ENCODE data around the gene CDK5R1.
A peak's percentile ranks its signal among the peaks of the same experiment; 100 is the strongest.
"Not testable (repeated sequence)": the region's sequence is repeated elsewhere in the genome, so short reads cannot be mapped to it uniquely, and the experiment has no call there.

CDK5R1 gene

DNA sequence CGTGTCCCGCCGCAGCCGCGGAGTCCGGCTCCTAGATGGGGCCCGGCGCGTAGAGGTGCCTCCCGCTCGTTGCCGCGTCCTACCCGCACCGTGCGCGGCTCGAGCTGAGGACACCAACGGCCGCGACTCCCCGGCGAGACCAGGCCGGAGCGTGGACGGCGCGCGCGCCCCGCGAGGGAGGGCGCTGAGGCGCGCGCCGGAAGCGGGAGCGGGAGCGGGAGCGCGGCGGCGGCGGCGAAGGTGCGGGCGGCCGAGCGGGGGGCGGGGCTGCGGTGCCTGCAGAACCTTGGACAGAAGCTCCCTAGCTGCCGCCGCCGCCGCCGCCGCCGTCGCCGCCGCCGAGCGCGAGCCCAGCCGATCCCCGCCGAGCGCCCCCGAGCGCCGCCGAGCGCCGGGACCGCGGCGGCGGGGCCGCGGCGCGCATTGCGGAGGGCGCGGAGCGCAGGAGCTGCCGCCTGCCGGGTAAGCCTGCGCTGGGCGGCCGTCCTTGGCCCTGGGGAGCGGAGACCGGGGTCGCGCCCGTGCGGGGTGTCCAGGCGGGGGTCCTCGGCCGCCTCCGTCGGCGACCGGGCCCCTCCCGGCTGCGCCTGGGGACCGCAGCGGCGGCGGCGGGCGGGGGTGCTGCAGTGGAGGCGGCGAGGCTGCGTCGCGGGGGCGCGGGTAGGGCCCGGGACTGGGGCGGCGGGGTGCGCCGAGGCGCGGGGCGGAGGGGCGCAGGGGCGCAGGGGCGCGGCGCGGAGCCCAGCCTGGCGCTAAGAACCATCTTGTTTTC lies at the start of gene CDK5R1:
Gene CDK5R1 (plus strand): TSS at position 293 of the 772 bp plus-strand sequence. CDS start 628 bp downstream, outside the sequence.
- DNase-seq = peak; percentile 22 to 45

DNA sequence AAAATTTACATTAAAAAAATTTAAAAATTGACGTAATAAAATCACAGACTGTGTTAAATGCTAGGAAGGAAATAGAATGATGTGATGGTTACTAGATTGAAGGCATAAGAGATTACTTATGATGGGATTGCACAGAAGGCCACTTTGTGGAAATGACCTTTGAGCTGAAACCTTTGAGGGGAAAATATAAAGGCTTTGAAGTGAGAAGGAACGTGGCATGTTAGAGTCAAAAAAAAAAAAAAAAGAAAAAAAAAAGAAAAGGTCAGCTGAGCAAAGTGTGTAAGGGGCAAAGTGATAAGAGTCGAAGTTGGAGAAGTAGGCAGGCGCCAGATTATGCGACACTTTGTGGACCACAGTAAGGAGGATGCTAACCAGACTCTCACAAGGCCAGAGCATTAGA lies 46.1 kb upstream of the CDK5R1 start:
- DNase-seq = no peak

DNA sequence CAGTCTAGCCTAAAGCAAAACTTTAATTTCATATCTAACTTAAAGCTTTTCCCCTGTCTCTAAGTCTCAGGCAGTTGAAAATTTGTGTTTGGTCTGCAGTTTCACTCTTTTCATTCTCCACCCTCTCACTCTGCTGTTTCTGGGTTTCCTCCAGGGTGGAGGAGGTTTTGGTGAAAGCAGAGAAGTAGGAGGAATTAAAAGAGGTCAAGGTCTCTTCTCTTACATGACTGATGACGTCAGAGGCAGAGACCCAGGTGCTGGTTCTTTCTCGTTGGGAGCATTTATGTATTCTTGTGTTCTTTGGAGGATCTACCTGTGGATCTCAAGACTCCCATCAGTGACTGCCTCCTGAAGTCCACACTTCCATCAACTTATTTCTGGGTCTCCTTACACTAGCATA lies 44.9 kb upstream of the CDK5R1 start:
- no peak for DNase-seq

DNA sequence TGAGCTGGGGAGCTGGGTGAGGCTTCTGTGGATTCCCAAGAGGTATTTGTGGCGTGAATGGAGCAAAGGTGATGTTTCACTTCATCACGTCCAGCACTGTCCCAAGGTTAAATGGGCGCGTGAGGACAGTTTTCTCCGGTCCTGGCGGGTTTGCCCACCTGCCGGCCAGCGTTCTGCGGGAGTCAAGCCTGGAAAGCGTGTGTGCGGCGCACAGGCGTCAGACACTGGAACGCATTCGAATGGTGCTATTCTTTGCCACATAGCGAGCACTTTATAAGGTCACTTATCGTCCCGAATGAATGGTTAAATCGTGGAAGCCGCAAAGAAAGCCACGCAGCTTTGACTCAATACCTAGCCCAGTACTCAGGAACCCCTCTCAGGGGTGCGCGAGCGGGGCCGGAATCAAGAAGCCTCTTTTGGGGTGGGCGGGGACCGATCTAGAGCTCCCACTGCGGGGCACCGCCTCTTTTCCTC lies 42.9 kb upstream of the CDK5R1 start:
- DNase-seq = no peak

DNA sequence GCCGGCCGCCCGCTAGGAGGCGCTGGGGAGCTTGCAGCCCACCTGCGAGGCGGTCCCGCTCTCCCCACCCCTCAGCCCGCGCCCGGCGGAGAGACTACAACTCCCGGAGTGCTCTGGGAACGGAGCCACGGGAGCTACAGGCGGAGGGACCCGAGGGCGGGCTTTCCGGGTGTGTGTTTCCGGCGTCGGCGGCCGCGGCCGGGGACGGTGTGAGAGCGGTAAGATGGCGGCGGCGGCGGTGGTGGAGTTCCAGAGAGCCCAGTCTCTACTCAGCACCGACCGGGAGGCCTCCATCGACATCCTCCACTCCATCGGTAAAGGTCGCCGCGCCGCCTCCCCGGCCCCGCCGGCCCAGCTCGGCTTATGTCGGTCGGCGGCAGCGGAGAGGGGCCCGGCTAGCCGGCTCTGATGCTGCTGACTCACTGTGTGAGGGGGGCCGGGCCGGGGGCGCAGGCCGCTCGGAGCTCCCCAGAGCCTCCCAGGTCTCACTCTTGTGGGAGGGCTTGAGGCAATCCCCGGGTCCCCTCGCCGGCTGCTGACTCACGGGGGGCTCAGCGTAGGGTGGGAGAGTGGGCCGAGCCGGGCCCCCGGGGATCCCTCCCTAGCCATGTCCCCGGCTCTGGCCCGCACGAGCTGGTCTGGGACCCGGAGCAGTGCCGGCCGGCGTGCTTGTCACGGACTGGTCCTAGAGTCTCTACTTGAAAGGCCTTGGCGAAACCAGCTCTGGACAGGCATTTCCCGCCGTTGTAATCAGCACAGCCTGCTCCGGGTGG lies 42.3 kb upstream of the CDK5R1 start, which contains the start of gene PSMD11:
Gene PSMD11 (plus strand): TSS at position 210 of the 773 bp plus-strand sequence. CDS start 14 bp downstream, at position 224.
- DNase-seq = peak; percentile 96 to 97

DNA sequence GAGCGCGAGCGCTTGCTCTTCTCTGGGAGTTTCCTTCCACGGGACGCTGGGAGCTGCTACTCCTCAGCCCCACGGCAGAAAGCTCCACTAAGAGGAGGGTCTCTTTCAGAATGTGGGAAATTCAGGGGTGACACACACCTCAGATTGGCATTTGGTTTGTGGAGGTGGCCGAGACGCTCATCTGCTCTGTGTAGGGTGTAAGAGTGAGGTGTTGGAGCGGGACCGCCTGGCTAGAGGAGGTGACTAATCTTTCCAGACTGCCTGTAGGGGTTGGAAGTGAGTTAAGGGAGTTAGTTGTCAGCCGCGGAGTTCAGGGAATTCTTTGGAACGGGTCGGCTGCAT lies 41.7 kb upstream of the CDK5R1 start:
- DNase-seq = peak; percentile 60 to 83

DNA sequence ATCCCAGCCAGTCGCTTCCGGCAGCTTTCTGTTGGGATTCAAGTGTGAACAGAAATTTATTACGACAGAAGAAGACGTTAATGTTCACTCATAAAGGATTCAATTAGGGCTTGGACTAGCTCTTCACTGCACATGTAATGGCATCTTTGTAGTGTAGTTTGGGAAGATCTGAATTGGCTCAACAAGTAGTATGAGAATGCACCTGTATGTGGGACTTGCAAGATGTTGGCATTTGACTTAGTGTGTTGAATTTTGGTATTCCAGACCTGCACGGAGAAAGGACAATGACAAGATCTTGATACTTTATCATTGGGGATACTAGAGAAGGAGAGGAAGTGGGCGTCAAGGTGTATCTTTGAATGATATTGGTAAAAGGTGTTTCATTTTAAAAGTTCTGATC lies 41.3 kb upstream of the CDK5R1 start:
- DNase-seq = no peak

DNA sequence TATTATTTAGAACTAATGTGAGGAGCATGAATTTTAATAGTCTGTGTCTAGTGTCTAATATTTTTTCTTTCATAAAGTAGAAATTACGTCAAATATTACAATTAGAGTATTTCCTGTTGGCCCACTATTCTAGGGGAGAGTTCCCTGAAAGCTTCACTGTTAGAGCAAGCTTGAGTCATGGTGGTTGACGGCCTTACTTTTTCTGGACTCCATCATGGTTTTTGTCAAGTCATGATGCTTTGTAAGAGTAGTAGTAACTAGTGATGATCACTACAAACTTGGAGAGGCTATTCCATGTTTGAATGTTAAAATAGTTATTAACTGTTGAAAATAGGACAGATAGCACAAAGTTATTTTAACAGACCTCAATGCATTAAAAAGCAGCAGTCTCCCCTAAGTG lies 40.8 kb upstream of the CDK5R1 start:
- DNase-seq = peak; percentile 59 to 66

DNA sequence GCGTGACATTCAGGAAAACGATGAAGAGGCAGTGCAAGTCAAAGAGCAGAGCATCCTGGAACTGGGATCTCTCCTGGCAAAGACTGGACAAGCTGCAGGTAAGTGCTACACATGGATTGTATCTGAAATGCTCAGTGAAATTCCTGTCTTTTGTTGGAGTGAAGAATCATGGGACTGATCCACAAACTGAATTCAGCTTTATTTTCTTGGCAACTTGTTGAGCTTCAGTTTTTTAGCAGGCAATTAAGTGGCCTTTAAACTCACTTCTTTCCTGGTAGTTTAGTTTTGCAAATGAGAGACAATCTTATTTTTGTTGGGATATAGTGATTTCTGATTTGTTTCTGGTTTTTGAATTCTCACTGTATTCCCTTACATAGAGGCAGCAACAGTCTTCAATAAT lies 39.8 kb upstream of the CDK5R1 start:
- no peak for DNase-seq

DNA sequence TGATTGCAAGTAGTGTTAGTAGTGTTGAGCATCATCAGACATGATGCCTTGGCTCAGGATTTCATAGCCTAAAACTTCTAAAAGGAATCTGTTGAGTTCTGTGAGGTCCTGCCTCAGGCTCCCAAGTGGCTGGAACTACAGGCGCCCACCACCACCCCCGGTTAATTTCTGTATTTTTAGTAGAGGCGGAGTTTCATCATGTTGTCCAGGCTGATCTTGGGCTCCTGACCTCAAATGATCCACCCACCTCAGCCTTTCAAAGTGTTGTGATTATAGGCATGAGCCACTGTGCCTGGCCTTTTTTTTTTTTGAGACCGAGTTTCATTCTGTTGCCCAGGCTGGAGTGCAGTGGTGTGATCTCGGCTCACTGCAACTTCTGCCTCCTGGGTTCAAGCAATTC lies 36.8 kb upstream of the CDK5R1 start:
- DNase-seq = no peak

DNA sequence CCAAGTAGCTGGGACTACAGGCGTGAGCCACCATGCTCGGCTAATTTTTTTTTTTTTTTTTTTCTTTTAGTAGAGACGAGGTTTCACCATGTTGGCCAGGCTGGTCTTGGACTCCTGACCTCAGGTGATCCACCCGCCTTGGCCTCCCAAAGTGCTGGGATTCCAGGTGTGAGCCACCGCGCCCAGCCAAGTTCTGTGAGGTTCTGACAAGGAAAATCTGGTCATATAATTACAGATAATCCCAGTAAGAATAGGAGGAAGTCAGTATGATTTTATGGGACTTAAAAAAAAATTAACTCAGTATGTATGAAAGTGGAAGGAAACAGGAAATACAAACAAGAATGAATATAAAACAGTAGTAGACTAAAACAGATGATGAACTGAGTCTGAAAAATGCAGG lies 36.4 kb upstream of the CDK5R1 start:
- DNase-seq = not testable (repeated sequence)

DNA sequence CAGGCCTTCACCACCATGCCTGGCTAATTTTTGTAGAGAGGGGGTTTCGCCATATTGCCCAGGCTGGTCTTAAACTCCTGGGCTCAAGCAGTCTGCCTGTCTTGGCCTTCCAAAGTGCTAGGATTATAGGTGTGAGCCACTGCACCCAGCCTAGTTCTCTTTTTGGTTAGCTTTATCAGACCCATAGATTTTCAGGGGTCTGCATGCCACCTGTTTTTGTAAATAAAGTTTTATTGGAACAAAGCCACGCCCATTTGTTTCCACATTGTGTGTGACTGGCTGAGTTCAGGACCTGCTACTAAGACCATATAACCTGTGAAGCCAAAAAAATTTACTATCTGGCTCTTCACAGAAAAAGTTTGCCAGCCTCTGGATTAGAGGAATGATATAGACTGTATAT lies 34.9 kb upstream of the CDK5R1 start:
- DNase-seq = no peak

DNA sequence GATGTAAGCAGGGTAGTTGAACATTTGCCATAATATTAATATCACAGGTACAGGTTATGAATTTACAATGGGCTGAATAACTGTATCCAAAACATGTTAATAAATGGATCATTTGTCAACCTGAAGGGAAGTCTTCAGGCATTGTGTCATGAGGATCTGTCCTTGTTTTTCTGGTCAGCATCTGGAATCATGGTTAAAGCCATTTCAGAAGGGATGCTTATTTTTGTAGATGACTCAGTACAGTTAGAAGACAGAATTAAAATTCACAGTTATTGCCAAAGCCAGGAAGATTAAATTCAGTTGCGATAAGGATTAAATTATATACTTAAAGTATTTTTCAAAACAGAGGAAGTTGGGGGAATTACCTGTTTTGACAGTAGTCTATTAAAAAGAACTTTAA lies 34.5 kb upstream of the CDK5R1 start:
- DNase-seq = no peak

DNA sequence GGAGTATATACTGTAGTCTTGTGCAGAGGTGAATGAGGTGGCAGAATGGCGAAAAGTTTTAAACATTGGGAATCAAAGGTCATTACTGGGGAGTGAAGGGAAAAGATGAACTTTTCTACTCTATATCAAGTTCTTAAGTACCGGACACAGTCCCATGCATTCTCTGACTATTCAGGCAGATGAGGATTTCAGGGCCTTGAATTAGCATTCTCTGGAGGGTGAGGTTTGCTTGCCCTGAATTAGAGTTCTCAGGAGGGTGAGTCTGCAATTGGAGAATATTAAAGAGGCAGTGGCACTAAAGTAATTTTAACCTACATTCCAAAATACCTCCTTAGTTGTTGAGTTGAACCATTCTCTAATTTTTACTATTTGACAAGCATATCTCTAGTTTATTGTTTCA lies 33.4 kb upstream of the CDK5R1 start:
- DNase-seq = no peak

DNA sequence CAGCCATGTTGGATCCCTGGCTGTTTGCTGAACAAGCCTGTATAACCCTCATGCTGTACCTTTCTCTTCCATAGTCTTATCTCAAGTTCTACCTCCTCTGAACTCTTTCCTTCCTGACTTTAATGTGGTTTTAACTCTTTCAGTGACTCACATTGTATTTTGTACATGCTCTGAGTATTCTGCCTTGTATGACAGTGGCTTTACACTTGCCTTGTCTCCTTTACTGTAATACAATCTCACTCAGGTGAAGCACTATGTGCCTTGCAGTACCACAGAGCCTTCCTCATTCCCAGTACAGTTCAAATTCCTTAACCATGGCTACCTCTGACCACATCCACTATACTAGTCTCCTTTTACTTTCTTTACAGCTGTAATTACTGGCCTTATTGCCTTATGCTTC lies 28.4 kb upstream of the CDK5R1 start:
- DNase-seq = no peak

DNA sequence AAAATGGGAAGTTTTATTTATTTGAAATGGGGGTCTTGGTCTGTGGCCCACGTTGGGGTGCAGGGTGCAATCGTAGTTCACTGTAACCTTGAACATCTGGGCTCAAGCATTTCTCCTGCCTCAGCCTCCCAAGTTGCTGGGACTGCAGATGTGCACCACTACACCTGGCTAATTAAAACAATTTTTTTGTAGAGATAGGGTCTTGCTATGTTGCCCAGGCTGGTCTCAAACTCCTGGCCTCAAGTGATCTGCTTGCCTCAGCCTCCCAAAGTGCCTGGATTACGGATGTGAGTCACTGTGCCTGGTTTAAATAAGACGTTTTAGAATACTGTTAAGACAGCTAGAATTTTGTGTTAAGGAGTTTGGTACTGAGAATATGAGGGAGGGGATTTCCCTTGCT lies 26.7 kb upstream of the CDK5R1 start:
- no peak for DNase-seq

DNA sequence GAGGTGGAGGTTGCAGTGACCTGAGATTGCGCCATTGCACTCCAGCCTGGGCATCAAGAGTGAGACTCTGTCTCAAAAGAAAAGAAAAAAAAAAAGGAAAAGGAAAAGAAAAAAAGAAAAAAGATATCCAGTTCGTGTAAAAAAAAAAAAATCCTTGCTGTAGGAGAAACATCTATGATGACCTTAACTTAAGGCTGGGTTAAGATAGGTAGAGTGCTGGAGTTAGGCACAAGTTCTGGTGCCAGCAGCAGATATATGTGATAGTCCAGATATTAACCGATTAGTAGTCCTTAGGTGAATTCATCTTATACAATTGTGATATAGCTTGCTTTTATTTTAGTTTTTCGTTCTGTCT lies 25.3 kb upstream of the CDK5R1 start:
- DNase-seq = no peak

DNA sequence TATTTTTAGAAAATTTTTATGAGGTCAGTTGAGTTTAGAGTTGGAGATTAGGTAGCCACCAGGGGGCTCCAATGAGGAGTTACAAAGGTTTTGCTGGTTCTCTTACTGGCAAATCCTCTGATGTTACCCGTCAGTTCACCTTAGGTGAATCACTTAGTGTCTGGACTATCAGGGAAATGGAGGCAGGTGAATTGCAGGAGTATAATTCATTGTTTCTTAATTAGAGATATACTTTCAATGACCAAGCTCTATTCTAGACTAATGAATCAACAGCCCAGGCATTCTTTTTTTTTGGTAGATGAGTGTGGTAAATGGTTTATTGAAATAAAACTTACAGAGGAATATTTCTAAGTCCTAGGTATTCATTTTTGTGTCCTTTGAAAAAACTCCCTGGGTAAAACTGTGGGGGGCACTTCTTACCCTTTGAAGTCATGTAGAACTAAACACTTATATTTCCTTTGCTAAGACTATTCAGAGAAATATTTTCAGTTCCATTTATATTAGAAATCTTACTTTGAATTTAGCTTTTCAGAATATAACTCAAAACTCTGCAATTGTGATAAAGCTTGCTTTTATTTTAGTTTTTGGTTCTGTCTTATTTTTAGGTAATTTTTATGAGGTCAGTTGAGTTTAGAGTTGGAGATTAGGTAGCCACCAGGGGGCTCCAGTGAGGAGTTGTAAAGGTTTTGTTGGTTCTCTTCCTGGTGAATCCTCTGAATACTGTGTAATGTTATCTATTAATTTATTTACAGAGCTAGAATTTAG lies 24.8 kb upstream of the CDK5R1 start:
- peak; percentile 33 to 84 for DNase-seq

DNA sequence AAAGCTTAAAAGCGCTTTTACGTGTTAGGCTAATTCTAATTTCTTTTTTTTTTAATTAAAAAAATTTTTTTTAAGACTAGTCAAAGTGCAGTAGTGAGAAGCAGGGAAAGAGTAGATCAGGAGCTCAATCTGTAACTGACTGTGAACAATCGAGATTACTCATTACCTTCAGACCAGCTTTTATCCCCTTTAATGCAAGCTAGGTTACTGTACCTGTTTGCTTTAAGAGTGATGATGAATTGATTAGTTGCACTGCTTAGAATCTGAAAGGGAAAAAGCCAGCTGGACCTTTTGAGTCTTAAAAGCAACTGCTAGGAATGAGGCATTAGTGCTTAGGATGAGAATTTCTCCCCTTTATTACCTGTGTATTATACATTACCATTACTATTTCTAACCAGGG lies 23.5 kb upstream of the CDK5R1 start:
- DNase-seq = no peak

DNA sequence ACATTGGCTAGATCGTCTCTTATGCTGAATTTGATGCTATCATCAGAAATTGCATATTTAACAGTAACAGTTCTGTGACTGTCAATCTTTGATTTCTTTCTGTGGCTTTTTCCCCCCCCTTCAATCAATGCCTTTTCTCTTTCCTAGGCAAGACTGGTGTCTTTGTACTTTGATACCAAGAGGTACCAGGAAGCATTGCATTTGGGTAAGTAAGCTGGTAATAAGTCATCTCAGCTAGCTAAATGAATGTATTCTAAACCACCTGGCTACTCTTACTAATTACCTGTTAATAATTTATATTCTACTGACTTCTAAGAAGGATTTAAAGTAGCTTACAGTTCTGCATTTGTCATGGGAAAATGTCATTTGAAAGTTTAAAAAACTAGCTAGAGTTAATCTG lies 22.4 kb upstream of the CDK5R1 start:
- no peak for DNase-seq

DNA sequence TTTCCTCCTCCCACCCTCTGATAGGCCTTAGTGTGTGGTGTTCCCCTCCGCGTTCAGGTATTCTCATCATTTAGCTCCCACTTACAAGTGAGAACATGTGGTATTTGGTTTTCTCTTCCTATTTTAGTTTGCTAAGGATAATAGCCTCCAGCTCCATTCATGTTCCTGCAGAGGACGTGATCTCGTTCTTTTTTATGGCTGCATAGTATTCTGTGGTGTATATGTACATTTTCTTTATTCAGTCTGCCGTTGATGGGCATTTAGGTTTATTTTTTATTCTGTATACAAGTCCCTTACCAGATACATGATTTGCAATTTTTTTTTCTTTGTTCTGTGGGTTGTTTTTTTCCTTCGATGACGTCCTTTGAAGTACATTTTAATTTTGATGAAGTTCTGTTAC lies 18.8 kb upstream of the CDK5R1 start:
- DNase-seq = no peak

DNA sequence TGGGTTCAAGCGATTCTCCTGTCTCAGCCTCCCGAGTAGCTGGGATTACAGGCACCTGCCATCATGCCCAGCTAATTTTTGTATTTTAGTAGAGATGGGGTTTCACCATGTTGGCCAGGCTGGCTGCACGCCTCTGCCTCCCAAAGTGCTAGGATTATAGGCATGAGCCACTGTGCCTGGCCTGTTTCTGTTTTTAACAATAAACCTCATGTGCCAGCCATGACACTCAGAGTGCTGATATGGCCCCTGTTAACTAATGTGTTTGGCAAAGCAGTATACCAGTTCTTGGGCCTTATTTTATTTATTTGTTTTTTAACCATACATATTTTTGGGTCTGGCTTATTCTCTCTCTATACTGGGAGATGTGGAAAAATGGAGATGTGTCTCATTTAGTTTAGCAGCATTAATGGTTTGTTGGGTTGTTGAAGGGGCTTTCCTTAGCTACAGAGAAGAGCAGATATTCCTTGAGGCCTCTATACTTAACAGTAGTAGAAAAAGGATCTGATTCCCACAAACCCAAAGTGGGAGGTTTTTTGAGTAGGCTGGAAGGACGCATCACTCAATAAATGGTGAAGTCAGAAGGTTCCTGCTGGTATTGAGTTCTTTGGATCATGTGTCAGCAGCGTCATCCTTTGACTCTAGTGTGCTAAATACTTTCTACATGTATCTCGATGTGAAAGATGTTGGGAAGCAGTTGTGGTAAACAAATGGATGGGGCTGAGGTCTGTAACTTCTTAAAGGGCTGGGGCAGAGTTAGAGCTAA lies 16.2 kb upstream of the CDK5R1 start:
- peak; percentile 26 to 76 for DNase-seq

DNA sequence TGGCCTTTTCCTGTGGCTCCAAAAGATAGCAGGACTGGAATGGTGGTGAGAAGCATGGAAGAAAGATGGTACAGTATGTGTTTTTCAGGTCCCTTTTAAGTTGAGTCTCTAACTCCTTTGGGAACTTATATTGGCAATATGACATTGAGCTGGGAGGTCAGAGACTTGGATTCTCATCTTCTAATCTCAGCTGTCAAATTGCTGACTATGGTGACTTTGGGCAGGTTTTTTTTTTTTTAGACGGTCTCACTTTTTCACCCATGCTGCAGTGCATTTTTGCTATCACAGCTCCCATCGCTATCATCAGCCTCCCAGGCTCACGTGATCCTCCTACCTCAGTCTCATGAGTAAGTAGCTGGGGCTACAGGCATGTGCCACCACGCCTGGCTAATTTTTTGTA lies 15.1 kb upstream of the CDK5R1 start:
- DNase-seq = no peak
